RWPE1 (cell line): ENCODE data around the gene NDUFAF7.
"Not testable (repeated sequence)": the region's sequence is repeated elsewhere in the genome, so short reads cannot be mapped to it uniquely, and the experiment has no call there.

Experiments used
- CTCF ChIA-PET: fragments of 350-600 bp; sonication (Branson Sonifier 250); formaldehyde crosslinking; extraction: SDS; loops from one replicate; lab custom pipeline; 2021; lab: Yijun Ruan, JAX
- POLR2A ChIA-PET: fragments of 400-600 bp; formaldehyde crosslinking; extraction: SDS; loops from one replicate; lab custom pipeline; 2020; ENCODE audit warnings: antibody characterized with exemption; ENCODE audit not compliant: low non-redundant PET; lab: Yijun Ruan, JAX
- DNase-seq: peaks from one replicate; pipeline ENCODE4 v3.0.0; 2012; ENCODE audit warnings: low spot score
- H3K27ac ChIP-seq: fragments of 450-650 bp; 2 replicates; pipeline ENCODE4 v1.5.1; 2017
- TF ChIP-seq, protein P1 (sequence below): fragments of 450-650 bp; conservative IDR thresholded peaks from 2 replicates; pipeline ENCODE4 v1.5.1; 2017; ENCODE audit warnings: low read depth, mild to moderate bottlenecking

Gene NDUFAF7

DNA sequence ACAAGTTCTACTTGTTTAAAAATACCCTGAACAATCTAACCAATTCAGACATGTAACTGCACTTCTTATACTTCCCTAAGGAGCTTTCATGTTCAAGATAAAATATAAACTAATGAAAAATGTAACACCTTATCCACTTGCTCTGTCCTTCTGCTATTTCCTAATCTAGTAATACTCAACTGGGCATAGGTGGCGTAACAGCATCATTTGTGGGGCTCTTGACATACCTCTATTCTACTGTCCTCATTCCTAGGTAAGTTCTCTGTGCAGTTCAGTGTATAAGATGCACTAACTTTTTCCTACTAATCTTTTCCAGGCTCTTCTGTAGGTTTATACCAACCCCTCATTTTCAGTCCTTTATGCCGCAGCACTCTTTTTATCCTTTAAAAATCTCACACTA is 56.5 kb downstream of the NDUFAF7 start:
- TF ChIP-seq, protein P1, sequence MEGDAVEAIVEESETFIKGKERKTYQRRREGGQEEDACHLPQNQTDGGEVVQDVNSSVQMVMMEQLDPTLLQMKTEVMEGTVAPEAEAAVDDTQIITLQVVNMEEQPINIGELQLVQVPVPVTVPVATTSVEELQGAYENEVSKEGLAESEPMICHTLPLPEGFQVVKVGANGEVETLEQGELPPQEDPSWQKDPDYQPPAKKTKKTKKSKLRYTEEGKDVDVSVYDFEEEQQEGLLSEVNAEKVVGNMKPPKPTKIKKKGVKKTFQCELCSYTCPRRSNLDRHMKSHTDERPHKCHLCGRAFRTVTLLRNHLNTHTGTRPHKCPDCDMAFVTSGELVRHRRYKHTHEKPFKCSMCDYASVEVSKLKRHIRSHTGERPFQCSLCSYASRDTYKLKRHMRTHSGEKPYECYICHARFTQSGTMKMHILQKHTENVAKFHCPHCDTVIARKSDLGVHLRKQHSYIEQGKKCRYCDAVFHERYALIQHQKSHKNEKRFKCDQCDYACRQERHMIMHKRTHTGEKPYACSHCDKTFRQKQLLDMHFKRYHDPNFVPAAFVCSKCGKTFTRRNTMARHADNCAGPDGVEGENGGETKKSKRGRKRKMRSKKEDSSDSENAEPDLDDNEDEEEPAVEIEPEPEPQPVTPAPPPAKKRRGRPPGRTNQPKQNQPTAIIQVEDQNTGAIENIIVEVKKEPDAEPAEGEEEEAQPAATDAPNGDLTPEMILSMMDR, result no peak
- CTCF ChIA-PET, result interaction anchor here (0.6 to 0.7 kb wide), 4 partner anchors 17 to 298 kb away, joined by 3 to 4 read pairs (median 3); no protein-coding TSS in a partner anchor
- POLR2A ChIA-PET, result no interaction called here
- H3K27ac ChIP-seq, result no peak overlapping the region
- DNase-seq, result peak; percentile 7

DNA sequence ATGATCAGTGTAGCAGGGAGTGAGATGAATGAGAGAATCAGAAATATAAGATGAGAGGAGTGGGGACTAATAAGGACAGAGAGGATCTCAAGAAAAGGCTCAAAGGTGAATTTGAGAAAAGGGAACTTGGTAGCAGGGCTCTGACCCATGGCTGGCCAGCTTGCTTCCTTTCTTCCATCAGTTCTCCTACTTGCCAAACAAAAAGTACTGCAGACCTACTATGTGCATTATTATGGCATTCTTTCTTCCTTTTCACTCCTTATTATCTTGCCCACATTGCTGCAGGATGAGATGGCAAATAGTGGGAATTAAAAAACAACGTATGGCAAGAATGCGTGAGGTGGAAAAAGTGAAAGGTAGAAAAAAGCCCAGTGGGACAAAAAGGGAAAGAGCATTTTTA is 60.2 kb downstream of the NDUFAF7 start:
- POLR2A ChIA-PET, result no interaction called here
- CTCF ChIA-PET, result interaction anchor here (0.5 kb wide), 1 partner anchor 350 kb away, joined by 3 read pairs; no protein-coding TSS in a partner anchor
- TF ChIP-seq, protein P1, result no peak
- DNase-seq, result no peak
- no peak overlapping the region for H3K27ac ChIP-seq

DNA sequence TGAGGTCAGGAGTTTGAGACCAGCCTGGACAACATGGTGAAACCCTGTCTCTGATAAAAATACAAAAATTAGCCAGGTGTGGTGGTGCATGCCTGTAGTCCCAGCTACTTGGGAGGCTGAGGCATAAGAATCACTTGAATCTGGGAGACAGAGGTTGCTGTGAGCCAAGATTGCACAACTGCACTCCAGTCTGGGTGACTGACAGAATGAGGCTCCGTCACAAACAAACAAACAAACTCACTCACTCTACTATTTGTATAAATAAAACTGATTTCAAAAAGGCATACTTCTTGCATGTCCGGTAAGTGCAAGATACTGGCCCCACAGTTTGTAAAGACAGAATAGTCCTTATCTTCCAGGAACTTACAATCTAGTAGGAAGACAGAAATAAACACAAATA is 63.4 kb downstream of the NDUFAF7 start:
- DNase-seq, H3K27ac ChIP-seq, CTCF ChIA-PET, POLR2A ChIA-PET: not testable (repeated sequence)

DNA sequence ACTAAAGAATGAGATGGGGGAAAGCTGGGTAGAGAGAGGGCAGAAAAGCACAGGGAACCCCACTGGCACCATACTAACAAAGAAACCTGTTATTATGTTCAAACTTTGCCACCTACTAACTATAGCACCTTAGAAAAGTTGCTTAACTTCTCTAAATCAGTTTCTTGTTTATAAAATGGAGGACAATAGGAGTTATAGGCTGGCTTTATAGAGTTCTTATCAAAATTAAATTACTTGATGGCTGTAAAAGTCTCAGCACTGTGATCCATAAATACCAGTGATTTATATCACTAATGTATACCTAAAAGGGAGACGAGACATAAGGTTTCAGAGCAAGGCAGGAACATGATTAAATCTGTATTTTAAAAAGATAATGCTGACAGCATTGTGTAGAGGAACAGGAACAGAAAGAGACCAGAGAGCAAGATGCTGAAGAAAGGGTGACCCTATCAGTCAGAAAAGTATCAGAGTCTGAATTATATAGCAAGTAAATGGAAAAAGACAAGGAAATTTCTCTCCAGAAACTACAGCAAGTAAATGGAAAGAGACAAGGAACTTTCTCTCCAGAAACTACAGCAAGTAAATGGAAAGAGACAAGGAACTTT is 64.1 kb downstream of the NDUFAF7 start:
- H3K27ac ChIP-seq, result no peak overlapping the region
- CTCF ChIA-PET, result no interaction called here
- DNase-seq, result no peak
- TF ChIP-seq, protein P1, result no peak
- POLR2A ChIA-PET, result no interaction called here

DNA sequence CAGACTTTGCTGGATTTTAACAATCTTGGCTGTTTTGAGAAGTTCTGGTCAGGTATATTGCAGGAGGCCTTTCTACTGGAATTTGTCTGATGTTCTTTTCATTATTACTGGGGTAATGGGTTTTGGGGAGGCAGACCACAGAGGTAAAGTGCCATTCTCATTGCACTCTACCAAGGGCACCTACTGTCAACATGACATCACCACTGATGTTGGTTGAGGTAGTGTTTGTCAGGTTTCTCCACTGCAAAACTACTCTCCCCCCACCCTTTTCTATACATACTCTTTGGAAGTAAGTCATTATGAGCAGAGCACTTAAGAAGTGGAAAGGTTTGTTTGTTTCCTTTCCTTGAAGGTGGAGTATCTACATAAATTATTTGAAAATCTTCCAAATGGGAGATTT is 66.2 kb downstream of the NDUFAF7 start:
- no peak for DNase-seq
- POLR2A ChIA-PET, result no interaction called here
- H3K27ac ChIP-seq, result no peak overlapping the region
- CTCF ChIA-PET, result no interaction called here
- TF ChIP-seq, protein P1, result no peak
